Posterior cingulate gyrus (tissue), 11 donors: ENCODE data around the gene CMPK2.

Source experiments
- DNase-seq, 10 donors: peaks; one replicate each; pipeline versions ENCODE4 v3.0.0 to v3.0.0-alpha.2; 2020 to 2021; ENCODE audit warnings: mixed read lengths in 3 of 10
- intact Hi-C: fragments of 100-400 bp; cut with DNase I; formaldehyde crosslinking; loops from one replicate; pipeline ENCODE4 v1.15.1; 2023

CMPK2 gene

GRCh38 chr2:6814869-6815268, 50.8 kb downstream of the CMPK2 start:
- intact Hi-C loops, result no loop called here
- no peak for DNase-seq

DNA sequence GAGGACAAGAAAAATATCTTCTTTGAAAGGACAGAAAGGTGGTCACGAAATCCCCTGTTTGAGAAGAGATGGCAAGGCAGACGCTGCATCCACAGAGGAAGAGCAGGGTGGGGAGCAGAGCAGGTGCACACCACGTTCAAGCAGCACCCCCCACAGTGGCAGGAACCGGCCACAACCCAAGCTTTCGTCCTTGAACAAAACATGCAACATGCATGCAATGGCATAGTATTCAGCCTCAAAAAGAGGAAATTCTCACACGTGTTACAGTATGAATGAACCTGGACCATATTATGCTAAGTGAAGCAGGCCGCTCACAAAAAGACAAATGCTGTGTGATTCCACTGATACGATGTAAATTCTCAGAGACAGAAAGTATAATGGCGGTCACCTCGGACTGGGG, 51.4 kb downstream of the CMPK2 start:
- DNase-seq, result no peak
- intact Hi-C loops, result no loop called here

DNA sequence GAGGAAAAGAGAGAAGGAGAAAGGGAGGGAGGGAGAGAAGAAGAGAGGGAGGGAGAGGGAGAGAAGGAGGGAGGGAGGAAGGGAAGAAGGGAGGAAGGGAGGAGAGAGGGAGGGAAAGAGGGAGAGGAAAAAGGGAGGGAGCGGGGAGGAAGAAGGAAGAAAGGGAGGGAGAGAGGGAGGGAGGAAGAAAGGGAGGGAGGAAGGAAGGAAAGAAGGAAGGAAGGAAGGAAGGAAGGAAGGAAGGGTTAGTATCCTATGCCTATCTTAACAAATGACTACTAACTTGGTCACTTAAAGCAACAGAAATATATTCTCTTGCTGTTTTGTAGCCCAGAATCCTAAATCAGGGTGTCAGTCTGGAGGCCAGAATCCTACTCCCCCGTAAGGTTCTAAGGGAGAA, 52.1 kb downstream of the CMPK2 start:
- intact Hi-C loops, result no loop called here
- no peak for DNase-seq

- DNase-seq, result peak in 1 of 10 donors; percentile 68
- intact Hi-C loops, result no loop called here
Measured at GRCh38 chr2:6812857-6813530, 52.7 kb downstream of the CMPK2 start.

GRCh38 chr2:6810961-6811360, 54.7 kb downstream of the CMPK2 start:
- intact Hi-C loops, result no loop called here
- DNase-seq, result no peak

- DNase-seq, result no peak
- intact Hi-C loops, result no loop called here
Measured at GRCh38 chr2:6808426-6808825, 57.3 kb downstream of the CMPK2 start.

GRCh38 chr2:6806604-6807003, 59.1 kb downstream of the CMPK2 start:
- intact Hi-C loops, result no loop called here
- no peak for DNase-seq

DNA sequence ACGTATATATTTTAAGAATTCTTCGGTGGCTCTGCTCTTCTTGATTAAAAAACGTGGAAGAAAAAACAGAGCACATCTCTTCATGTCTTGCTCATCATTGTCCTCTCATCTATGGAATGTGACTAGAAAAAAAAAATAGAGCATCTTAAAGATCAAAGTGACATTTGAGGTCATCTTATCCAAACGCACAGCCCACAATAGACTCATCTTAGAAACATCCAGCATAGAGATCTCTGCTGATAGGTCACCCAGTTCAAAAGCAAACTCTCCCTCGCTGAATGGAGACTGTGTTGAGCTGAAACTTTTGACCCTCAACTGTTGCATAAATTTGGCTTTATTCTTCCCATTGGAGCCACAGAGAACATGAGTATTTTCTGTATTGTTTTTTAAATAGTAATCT, 65.2 kb downstream of the CMPK2 start:
- DNase-seq, result no peak
- intact Hi-C loops, result no loop called here
